Caco-2 (cell line): ENCODE data around the gene FBXL16. TPM values are rescaled to one million over a fixed set of nuclear protein-coding genes. Genes with fewer than 3 reads are reported as not detected.

ENCODE experiments used
- BruUV-seq: library from RNA; stranded (reverse); fragments of 400-500 nt; replicated peaks from 2 replicates; lab custom pipeline; 2021; lab: Mats Ljungman, UMichigan
- CTCF ChIA-PET: fragments of 300-600 bp; sonication (Branson Sonifier 250); formaldehyde crosslinking; loops from one replicate; lab custom pipeline; 2022; ENCODE audit warnings: antibody characterized with exemption; lab: Charles Lee
- POLR2A ChIA-PET: fragments of 300-600 bp; sonication (Branson Sonifier 250); formaldehyde crosslinking; loops from one replicate; lab custom pipeline; 2022; ENCODE audit warnings: antibody characterized with exemption; lab: Charles Lee
- DNase-seq, 2 experiments: peaks; one replicate each; pipeline versions ENCODE4 v3.0.0 to v3.0.0-alpha.2; 2020 to 2022
- H3K27me3 ChIP-seq: replicated peaks from 2 replicates; pipeline ENCODE4 v1.6.0; 2011; ENCODE audit warnings: low read length; ENCODE audit not compliant: control insufficient read depth, insufficient read depth
- H3K36me3 ChIP-seq: 2 replicates; pipeline ENCODE4 v1.5.1; 2011; ENCODE audit warnings: low read length; ENCODE audit not compliant: control insufficient read depth, insufficient read depth
- H3K4me1 ChIP-seq: fragments of 250-450 bp; sonication (Bioruptor Pico); 2 replicates; pipeline ENCODE4 v1.5.1; 2020; ENCODE audit warnings: mild to moderate bottlenecking
- H3K4me3 ChIP-seq: 2 replicates; pipeline ENCODE4 v1.5.1; 2011; ENCODE audit warnings: low read depth, mild to moderate bottlenecking, control low read depth, low read length
- H3K9me3 ChIP-seq: fragments of 250-450 bp; sonication (Bioruptor Pico); 2 replicates; pipeline ENCODE4 v1.5.1; 2020; ENCODE audit warnings: mild to moderate bottlenecking, moderate library complexity
- H3K27ac Mint-ChIP-seq: one replicate; pipeline ENCODE4 v1.8.0; 2022; ENCODE audit warnings: mixed read lengths; ENCODE audit not compliant: unreplicated experiment
- H3K27me3 Mint-ChIP-seq: one replicate; pipeline ENCODE4 v1.8.0; 2022; ENCODE audit warnings: mixed read lengths; ENCODE audit not compliant: insufficient read depth, unreplicated experiment
- H3K36me3 Mint-ChIP-seq: one replicate; pipeline ENCODE4 v1.8.0; 2022; ENCODE audit warnings: mild to moderate bottlenecking, mixed read lengths; ENCODE audit not compliant: insufficient read depth, unreplicated experiment
- H3K4me1 Mint-ChIP-seq: one replicate; pipeline ENCODE4 v1.8.0; 2022; ENCODE audit warnings: low read depth, mixed read lengths; ENCODE audit not compliant: unreplicated experiment
- H3K4me3 Mint-ChIP-seq: one replicate; pipeline ENCODE4 v1.8.0; 2022; ENCODE audit warnings: mild to moderate bottlenecking, moderate library complexity, mixed read lengths; ENCODE audit not compliant: unreplicated experiment
- H3K9me3 Mint-ChIP-seq: one replicate; pipeline ENCODE4 v1.8.0; 2022; ENCODE audit warnings: mixed read lengths; ENCODE audit not compliant: unreplicated experiment
- CTCF ChIP-seq, 2 experiments: fragments of 200-600 bp in 1 of 2; IDR thresholded peaks; 1 replicate in 1 of 2; 2 replicates in 1 of 2; pipeline versions ENCODE4 v1.5.1 to v1.8.0; 2011 to 2022; ENCODE audit warnings: antibody characterized with exemption in 1 of 2, control low read depth in 1 of 2, inconsistent platforms in 1 of 2, low read depth in 1 of 2, low read length in 1 of 2, mild to moderate bottlenecking in 1 of 2, moderate library complexity in 1 of 2; ENCODE audit not compliant: insufficient read depth in 1 of 2, severe bottlenecking in 1 of 2, unreplicated experiment in 1 of 2
- intact Hi-C: fragments of 100-400 bp; cut with micrococcal nuclease; formaldehyde crosslinking; loops from one replicate; pipeline ENCODE4 v1.10.0; 2022; ENCODE audit not compliant: unreplicated experiment
- total RNA-seq: library from RNA; stranded (reverse); gene quantifications from 2 replicates; pipeline ENCODE4 v1.2.3, GENCODE V29; 2022

The FBXL16 gene
- total RNA-seq, 1 experiment from 2014 or later = 10.5 TPM

- Histone ChIP-seq H3K4me1 (no peaks in the 10 kb centered on the region; the same call in 1 of the 2 replicates), H3K4me3 (no peak overlapping the region), H3K27me3 (no peaks in the 10 kb centered on the region), H3K9me3 (no peaks in the 10 kb centered on the region), H3K36me3 (peaks cover 5% of the 10 kb centered on the region)
- Mint-ChIP-seq H3K36me3 (peaks cover 9% of the 10 kb centered on the region), H3K4me3 (no peak overlapping the region), H3K27me3 (no peaks in the 10 kb centered on the region), H3K9me3 (no peaks in the 10 kb centered on the region), H3K4me1 (no peaks in the 10 kb centered on the region), H3K27ac (no peak overlapping the region)
- no peak for DNase-seq
- intact Hi-C loops = no loop called here
- POLR2A ChIA-PET = no interaction called here
- BruUV-seq = no TSS peak
- CTCF ChIA-PET = no interaction called here
- no peak for TF ChIP-seq CTCF (IDR thresholded peaks at IDR 0.05; ENCODE audit: insufficient read depth in 1 of 2, low read depth in 1 of 2, low read length in 1 of 2, severe bottlenecking in 1 of 2, unreplicated experiment in 1 of 2)
Measured at GRCh38 chr16:669666-670065, 35.9 kb downstream of the FBXL16 start.

DNA sequence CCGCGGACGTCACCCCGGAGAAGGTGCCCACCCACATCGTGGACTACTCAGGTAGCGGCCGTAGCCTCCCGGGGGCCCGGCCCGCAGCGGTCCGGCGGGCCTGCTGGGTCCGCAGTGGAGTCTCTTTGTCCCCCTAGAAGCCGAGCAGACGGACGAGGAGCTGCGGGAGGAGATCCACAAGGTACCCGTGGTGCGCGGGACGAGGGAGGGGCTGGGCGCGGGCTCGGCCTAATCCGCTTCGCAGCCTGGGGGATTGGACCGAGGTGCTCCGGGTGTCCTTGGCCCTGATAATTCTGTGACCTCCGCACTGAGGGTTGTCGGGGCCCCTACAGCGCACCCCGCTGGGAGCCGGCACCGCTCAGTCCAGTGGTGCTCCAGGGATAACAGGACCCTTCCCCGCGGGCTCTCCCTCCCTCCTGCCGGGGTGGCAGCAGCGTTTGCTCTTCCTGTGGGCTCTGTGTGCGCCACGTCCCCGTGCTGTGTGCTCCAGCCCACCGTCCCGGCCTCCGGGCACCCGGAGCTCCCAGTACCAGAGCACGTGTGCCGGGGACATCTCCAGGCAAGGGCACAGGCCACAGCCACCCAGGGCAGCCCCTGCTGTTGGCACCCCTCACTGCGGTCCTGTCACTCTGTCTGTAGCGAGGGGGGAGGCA, 37.0 kb downstream of the FBXL16 start:
- no peak for TF ChIP-seq CTCF (IDR thresholded peaks at IDR 0.05; ENCODE audit: insufficient read depth in 1 of 2, low read depth in 1 of 2, low read length in 1 of 2, severe bottlenecking in 1 of 2, unreplicated experiment in 1 of 2)
- intact Hi-C loops = no loop called here
- POLR2A ChIA-PET = no interaction called here
- Mint-ChIP-seq H3K4me1 (no peaks in the 10 kb centered on the region), H3K27ac (no peak overlapping the region), H3K9me3 (no peaks in the 10 kb centered on the region), H3K36me3 (peaks cover 1% of the 10 kb centered on the region), H3K4me3 (peak overlapping the region; percentile 73), H3K27me3 (no peaks in the 10 kb centered on the region)
- Histone ChIP-seq H3K4me3 (peak overlapping the region; percentile 99), H3K9me3 (no peaks in the 10 kb centered on the region), H3K27me3 (no peaks in the 10 kb centered on the region), H3K4me1 (no peaks in the 10 kb centered on the region; the same call in 1 of the 2 replicates), H3K36me3 (peaks cover 5% of the 10 kb centered on the region)
- DNase-seq = no peak
- no TSS peak for BruUV-seq
- CTCF ChIA-PET = no interaction called here

- H3K4me1 ChIP-seq = no peaks in the 10 kb centered on the region; the same call in 1 of the 2 replicates
- H3K4me1 Mint-ChIP-seq = no peaks in the 10 kb centered on the region
- no peaks in the 10 kb centered on the region for H3K9me3 Mint-ChIP-seq
- peak; percentile 41 to 69 for TF ChIP-seq CTCF (IDR thresholded peaks at IDR 0.05; ENCODE audit: insufficient read depth in 1 of 2, low read depth in 1 of 2, low read length in 1 of 2, severe bottlenecking in 1 of 2, unreplicated experiment in 1 of 2)
- H3K36me3 Mint-ChIP-seq = no peaks in the 10 kb centered on the region
- no peaks in the 10 kb centered on the region for H3K9me3 ChIP-seq
- intact Hi-C loops = no loop called here
- H3K27ac Mint-ChIP-seq = no peak within 1 kb of the TSS
- peak within 1 kb of the TSS; percentile 99 for H3K4me3 ChIP-seq
- no peaks in the 10 kb centered on the region for H3K27me3 Mint-ChIP-seq
- ChIA-PET POLR2A (no interaction called here), CTCF (interaction anchor here (1.0 kb wide), 1 partner anchor 22 kb away, joined by 3 read pairs; no protein-coding TSS in a partner anchor)
- H3K36me3 ChIP-seq = peaks cover 5% of the 10 kb centered on the region
- BruUV-seq = TSS peak; percentile 24
- DNase-seq = peak; percentile 89 to 94
- peak within 1 kb of the TSS; percentile 73 for H3K4me3 Mint-ChIP-seq
- no peaks in the 10 kb centered on the region for H3K27me3 ChIP-seq
Measured at GRCh38 chr16:667780-668518, 37.7 kb downstream of the FBXL16 start, which contains the start of gene RHOT2. RHOT2 (plus strand) TSS chr16:668132; CDS start chr16:668200, 68 bp downstream.
